HFF-Myc (cell line): ENCODE measurements around the gene RTP5.
"Not testable (repeated sequence)": the region's sequence is repeated elsewhere in the genome, so short reads cannot be mapped to it uniquely, and the experiment has no call there.

ENCODE experiments used
- DNase-seq: peaks from one replicate; pipeline ENCODE4 v3.0.0-alpha.2; 2011; ENCODE audit warnings: low read depth; ENCODE audit errors: extremely low read depth
- H3K4me3 ChIP-seq: replicated peaks from 2 replicates; pipeline ENCODE4 v1.5.1; 2011; ENCODE audit warnings: low read depth, mild to moderate bottlenecking, control low read depth, low read length
- TF ChIP-seq, protein P1 (sequence below): IDR thresholded peaks from 2 replicates; pipeline ENCODE4 v1.5.1; 2012; ENCODE audit warnings: mild to moderate bottlenecking, low read depth, low read length, control low read depth; ENCODE audit errors: missing control alignments

RTP5 gene

DNA sequence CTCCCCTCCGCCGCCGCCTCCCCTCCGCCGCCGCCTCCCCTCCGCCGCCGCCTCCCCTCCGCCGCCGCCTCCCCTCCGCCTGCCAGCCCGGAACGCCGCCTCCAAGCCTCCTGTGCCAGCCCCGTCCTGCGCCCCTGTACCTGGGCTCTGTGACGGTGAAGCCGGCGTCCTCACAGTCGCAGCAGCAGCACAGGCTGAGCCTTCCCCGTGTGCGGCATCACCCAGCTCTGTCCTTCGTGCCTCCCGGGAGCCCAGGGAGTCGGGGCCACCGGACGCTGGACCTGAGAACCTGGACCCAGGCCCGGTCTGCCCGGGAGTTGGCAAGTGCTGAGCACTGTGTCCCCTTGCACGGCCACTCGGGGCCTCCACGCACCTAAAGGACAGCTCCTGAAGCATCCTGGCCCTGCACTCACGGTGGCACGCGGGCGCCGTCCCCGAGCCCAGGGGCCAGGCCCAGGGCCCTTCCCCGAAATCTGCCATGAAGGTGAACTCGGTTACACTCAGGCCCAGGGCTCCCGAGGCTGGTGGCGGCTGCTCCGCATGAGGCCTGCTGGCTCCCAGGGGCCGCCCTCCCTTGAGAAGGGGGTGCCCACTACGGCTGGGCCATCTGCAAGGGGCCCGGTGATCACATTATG lies 32.9 kb downstream of the RTP5 start:
- no peak for DNase-seq
- TF ChIP-seq, protein P1, sequence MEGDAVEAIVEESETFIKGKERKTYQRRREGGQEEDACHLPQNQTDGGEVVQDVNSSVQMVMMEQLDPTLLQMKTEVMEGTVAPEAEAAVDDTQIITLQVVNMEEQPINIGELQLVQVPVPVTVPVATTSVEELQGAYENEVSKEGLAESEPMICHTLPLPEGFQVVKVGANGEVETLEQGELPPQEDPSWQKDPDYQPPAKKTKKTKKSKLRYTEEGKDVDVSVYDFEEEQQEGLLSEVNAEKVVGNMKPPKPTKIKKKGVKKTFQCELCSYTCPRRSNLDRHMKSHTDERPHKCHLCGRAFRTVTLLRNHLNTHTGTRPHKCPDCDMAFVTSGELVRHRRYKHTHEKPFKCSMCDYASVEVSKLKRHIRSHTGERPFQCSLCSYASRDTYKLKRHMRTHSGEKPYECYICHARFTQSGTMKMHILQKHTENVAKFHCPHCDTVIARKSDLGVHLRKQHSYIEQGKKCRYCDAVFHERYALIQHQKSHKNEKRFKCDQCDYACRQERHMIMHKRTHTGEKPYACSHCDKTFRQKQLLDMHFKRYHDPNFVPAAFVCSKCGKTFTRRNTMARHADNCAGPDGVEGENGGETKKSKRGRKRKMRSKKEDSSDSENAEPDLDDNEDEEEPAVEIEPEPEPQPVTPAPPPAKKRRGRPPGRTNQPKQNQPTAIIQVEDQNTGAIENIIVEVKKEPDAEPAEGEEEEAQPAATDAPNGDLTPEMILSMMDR = no peak

DNA sequence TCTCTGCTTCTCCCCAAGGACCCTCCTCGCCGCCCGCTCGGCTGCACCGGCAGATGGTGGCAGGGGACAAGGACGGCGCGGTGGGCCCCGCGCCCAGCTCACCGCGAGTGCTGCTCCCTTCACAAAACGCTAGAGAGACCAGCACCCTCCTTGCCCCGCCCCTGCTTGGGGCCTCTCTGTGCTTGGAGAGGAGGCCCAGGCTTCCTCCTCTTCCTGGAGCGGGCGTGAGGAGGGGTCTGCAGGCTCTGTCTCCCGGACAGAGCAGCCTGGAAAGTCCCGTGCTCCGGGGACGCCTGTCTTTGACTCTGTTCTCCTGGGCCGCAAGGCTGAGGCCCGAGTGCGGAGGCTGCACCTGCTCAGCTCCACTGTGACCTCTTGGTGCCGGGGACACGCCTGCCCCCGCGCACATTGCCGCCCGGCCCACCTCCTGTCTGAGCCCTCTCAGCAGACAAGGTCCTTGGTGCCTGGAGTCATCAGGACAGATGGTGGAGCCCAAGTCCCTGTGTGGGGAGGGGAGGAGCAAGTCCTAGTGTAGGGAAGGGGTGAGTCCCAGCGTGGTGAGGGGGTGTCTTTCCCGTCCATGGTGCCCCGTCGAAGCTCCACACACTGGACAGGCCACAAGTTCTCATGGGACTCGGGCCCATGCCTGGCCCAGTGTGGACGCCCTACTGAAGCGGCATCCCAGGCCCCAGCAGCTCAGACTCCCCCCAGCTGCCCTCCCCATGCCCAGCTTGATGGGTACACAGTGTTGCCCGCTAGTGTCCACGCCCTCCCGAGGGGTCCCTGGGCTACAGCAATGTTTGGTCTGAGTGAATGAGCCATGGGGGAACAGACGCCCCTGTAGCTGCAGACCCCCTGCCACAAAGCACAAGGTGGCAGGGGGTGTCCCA lies 33.8 kb downstream of the RTP5 start:
- no peak overlapping the region for H3K4me3 ChIP-seq
- TF ChIP-seq, protein P1 = no peak
- DNase-seq = no peak

More for the DNA sequence above, 32.9 kb downstream of the RTP5 start:
- H3K4me3 ChIP-seq = no peak overlapping the region

DNA sequence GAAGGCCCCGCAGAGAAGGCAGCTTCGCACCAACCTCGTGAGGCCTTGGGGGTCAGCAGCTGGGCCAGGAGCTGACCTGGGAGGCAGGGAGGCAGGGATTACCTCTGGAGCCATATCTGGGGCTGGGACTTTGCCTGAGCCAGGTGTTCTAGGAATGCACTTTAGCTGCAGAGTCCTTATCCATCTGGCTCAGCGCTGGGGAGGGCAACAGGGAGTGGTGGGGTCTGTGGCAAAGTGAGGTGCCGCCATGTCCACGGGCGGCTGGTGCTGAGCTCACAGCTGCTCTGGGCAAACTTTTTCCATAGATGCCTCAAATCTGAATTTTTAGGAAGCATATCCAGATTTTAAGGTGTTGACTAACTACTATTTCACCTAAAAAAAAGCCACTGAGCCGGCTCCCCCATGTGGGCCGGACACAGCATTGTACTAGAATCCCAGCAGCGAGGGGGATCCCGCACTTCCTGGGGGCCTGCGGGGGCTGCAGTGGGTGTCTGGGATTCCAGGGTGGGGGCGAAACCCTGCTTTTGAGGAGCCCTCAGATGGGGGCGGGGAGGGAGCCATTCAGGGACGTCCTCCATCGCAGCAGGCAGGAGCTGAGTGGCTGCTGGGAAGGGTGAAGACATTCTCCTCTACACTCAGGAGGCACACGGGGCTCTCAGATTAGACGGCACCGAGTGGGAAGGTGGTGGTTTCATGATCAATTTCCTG lies 34.6 kb downstream of the RTP5 start:
- no peak for DNase-seq
- no peak overlapping the region for H3K4me3 ChIP-seq
- TF ChIP-seq, protein P1 = no peak

DNA sequence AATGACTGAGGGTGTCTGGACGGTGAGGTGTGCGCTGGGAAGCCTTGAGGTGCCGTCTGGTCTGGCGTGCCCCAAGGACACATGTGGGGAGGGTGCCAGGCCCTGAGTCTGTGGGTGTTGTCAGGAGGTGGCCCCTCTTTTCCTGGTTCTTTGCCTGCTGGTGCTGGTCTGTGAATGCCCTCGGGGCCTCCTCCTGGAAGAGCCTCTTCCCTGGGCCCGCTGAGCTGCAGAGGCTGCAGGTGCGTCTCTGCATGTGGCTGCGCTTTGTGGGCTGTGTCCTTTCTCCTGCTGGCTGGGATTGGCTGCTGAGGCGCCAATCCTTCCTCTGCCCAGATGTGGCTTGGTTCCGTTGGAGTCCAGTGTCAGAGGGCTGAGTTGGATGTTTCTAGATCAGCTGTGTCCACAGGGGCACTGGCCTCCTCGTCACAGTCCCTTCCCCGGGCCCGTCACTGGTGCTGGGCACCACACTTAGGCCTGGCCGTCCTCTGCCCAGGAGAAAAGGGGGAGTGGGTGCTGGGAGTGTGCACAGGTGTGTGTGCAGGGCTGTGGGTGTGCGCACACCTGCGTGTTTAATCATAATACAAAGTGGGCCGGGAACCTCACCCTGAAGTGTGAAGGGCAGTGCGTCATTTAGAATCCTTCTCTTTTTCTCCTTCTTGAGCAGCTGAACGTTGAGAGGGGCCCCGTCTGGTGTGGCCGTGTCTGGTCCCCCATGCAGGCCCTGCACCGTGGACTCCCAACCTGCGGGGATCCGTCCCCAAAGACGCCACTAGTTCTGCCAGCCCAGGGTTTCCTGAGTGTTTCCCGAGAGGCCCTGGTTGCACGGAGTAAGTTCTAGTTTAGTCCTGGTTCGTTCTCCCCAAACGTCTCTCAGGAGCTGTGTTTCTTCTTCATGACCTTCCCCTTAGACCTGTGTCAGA lies 35.5 kb downstream of the RTP5 start:
- DNase-seq = no peak
- TF ChIP-seq, protein P1 = no peak
- no peak overlapping the region for H3K4me3 ChIP-seq

DNA sequence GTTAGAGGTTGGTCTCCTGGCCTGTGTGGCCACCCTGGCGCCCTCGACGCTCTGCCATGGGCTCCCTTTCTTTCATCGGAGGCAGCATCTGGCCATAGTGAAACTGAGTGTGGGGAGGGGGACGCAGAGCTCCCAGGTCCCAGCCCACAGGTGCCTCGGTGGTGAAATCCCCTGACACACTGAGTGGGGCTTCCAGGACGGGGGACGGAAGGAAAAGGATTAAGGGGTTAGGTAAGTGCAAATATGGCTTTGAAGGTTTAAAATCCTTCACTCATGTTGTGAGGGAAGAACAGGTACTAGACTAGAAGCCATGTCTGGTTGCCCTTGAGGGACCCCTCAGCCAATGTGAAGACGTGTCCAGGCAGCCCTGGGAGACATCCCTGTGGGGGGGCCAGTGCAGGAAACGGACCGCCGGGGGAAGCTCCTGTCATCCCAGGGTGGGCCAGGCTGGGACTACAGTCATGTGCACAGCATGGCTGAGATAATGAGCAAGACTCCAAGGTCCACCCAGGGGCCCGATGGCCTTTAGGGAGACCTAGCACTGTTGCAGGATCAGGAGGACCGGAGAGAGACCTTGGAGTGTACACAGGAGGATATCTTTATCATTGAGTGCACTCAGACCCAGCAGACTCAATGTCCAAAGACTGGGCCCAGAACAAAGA lies 36.3 kb downstream of the RTP5 start:
- H3K4me3 ChIP-seq = no peak overlapping the region
- DNase-seq = no peak
- TF ChIP-seq, protein P1 = no peak

DNA sequence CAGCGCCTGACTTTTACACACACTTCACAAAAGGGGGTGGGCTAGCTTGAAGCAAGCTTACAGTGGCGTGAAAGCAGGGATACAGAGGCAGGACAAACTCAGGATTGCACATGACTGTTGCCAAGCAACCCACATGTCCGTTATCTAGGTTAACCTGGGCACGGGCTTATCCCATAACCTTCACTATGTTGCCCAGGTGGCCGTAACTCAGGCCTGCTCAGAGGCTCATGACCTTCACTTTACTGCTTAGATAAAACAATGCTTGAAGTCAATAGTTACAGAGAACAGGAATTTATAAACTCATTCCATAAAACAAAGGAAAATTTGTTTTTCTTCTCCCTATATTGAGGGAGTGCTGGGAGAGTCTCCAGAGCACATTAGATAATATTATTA lies 36.8 kb downstream of the RTP5 start:
- H3K4me3 ChIP-seq, DNase-seq: not testable (repeated sequence)
